Liver (tissue), 9 donors: Measurements from ENCODE around the gene DISP3. TPM values are rescaled to one million over a fixed set of nuclear protein-coding genes. Genes with fewer than 3 reads are reported as not detected.

Experiments
- DNase-seq: peaks from one replicate; pipeline ENCODE4 v3.0.0-alpha.2; 2017; ENCODE audit warnings: low spot score
- H3K27ac ChIP-seq, 2 donors: one replicate each; pipeline ENCODE4 v1.7.0; 2013; ENCODE audit warnings: inconsistent platforms in 2 of 2, low read length in 2 of 2, control low read depth in 1 of 2, low read depth in 1 of 2, mild to moderate bottlenecking in 1 of 2
- H3K27me3 ChIP-seq, 4 donors: one replicate each; pipeline versions ENCODE4 v1.6.1 to v1.7.0; 2013; ENCODE audit warnings: low read length in 3 of 4, inconsistent platforms in 1 of 4, mild to moderate bottlenecking in 1 of 4, moderate library complexity in 1 of 4; ENCODE audit not compliant: control insufficient read depth in 4 of 4, insufficient read depth in 4 of 4
- H3K36me3 ChIP-seq, 4 donors: one replicate each; pipeline versions ENCODE4 v1.6.1 to v1.7.0; 2013; ENCODE audit warnings: low read length in 3 of 4, mild to moderate bottlenecking in 3 of 4, low read depth in 1 of 4, moderate library complexity in 1 of 4; ENCODE audit not compliant: control insufficient read depth in 4 of 4, insufficient read depth in 3 of 4
- H3K4me1 ChIP-seq, 4 donors: one replicate each; pipeline versions ENCODE4 v1.6.1 to v1.7.0; 2013; ENCODE audit warnings: low read length in 3 of 4, mild to moderate bottlenecking in 3 of 4, moderate library complexity in 1 of 4; ENCODE audit not compliant: control insufficient read depth in 4 of 4, insufficient read depth in 4 of 4
- H3K4me3 ChIP-seq, 3 donors: one replicate each; pipeline versions ENCODE4 v1.6.1 to v1.7.0; 2013; ENCODE audit warnings: low read length in 3 of 3, control low read depth in 1 of 3, low read depth in 1 of 3, mild to moderate bottlenecking in 1 of 3
- H3K9ac ChIP-seq, 2 donors: one replicate each; pipeline ENCODE4 v1.7.0; 2013; ENCODE audit warnings: low read length in 2 of 2, mild to moderate bottlenecking in 2 of 2, moderate library complexity in 2 of 2, control low read depth in 1 of 2, low read depth in 1 of 2
- H3K9me3 ChIP-seq, 4 donors: one replicate each; pipeline versions ENCODE4 v1.6.1 to v1.7.0; 2013; ENCODE audit warnings: low read length in 3 of 4; ENCODE audit not compliant: control insufficient read depth in 4 of 4
- EGR1 ChIP-seq, 2 donors: IDR thresholded peaks; 2 replicates each; pipeline ENCODE4 v1.6.1; 2016 to 2018; ENCODE audit warnings: antibody characterized with exemption in 2 of 2, low read depth in 2 of 2
- FOXA1 ChIP-seq: IDR thresholded peaks from 2 replicates; pipeline ENCODE4 v1.6.1; 2016; ENCODE audit warnings: antibody characterized with exemption
- FOXA2 ChIP-seq: IDR thresholded peaks from 2 replicates; pipeline ENCODE4 v1.6.1; 2016; ENCODE audit warnings: antibody characterized with exemption
- GABPA ChIP-seq, 2 donors: IDR thresholded peaks in 1 of 2; conservative IDR thresholded peaks in 1 of 2; 2 replicates each; pipeline ENCODE4 v1.6.1; 2016; ENCODE audit warnings: antibody characterized with exemption in 2 of 2, mild to moderate bottlenecking in 1 of 2, moderate library complexity in 1 of 2
- HNF4A ChIP-seq, 2 donors: conservative IDR thresholded peaks; 2 replicates each; pipeline ENCODE4 v1.6.1; 2016; ENCODE audit warnings: antibody characterized with exemption in 2 of 2, mild to moderate bottlenecking in 2 of 2
- HNF4G ChIP-seq: IDR thresholded peaks from 2 replicates; pipeline ENCODE4 v1.6.1; 2016; ENCODE audit warnings: antibody characterized with exemption
- NR2F2 ChIP-seq: IDR thresholded peaks from 2 replicates; pipeline ENCODE4 v1.6.1; 2016; ENCODE audit warnings: antibody characterized with exemption
- RAD21 ChIP-seq, 2 donors: IDR thresholded peaks; 2 replicates each; pipeline ENCODE4 v1.6.1; 2016; ENCODE audit warnings: antibody characterized with exemption in 2 of 2, mild to moderate bottlenecking in 2 of 2
- RXRA ChIP-seq, 2 donors: IDR thresholded peaks; 2 replicates each; pipeline ENCODE4 v1.6.1; 2017 to 2018; ENCODE audit warnings: antibody characterized with exemption in 2 of 2, mild to moderate bottlenecking in 1 of 2
- SP1 ChIP-seq: IDR thresholded peaks from 2 replicates; pipeline ENCODE4 v1.6.1; 2018; ENCODE audit warnings: antibody characterized with exemption, mild to moderate bottlenecking
- YY1 ChIP-seq: IDR thresholded peaks from 2 replicates; pipeline ENCODE4 v1.6.1; 2016; ENCODE audit warnings: antibody characterized with exemption, mild to moderate bottlenecking
- WGBS: extraction: QIAGEN DNeasy Blood & Tissue Kit; methylation state at CpG from one replicate; pipeline ENCODE4 v1.1.7; 2013; 5-methylcytosine and 5-hydroxymethylcytosine counted together
- polyA plus RNA-seq, 2 donors: library from polyadenylated mRNA; stranded (reverse) in 1 of 2; unstranded in 1 of 2; fragments of 200-250 nt in 1 of 2; fragments of >200 nt in 1 of 2; fragmentation: Nextera tagmentation in 1 of 2; extraction: Ambion mirVana in 1 of 2; gene quantifications; one replicate each; pipeline versions ENCODE4 v1.2.1 to v1.2.3, GENCODE V29; 2013 to 2015
- total RNA-seq, 2 donors: library from RNA; depleted of rRNA; stranded (reverse); fragments of >200 nt; gene quantifications; one replicate each; pipeline ENCODE4 v1.2.3, GENCODE V29; 2014
- TF ChIP-seq, protein P1 (sequence below): IDR thresholded peaks from 2 replicates; pipeline ENCODE4 v1.6.1; 2016; ENCODE audit warnings: antibody characterized with exemption
- TF ChIP-seq, protein P2 (sequence below): IDR thresholded peaks from 2 replicates; pipeline ENCODE4 v1.6.1; 2016; ENCODE audit warnings: antibody characterized with exemption
- TF ChIP-seq, protein P3 (sequence below): IDR thresholded peaks from 2 replicates; pipeline ENCODE4 v1.6.1; 2016; ENCODE audit warnings: antibody characterized with exemption
- TF ChIP-seq, protein P4 (sequence below): IDR thresholded peaks from 2 replicates; pipeline ENCODE4 v1.6.1; 2016; ENCODE audit warnings: antibody characterized with exemption, mild to moderate bottlenecking
- TF ChIP-seq, protein P5 (sequence below): fragments of 150-350 bp; IDR thresholded peaks from 2 replicates; pipeline ENCODE4 v1.5.1; 2017; ENCODE audit warnings: improper control_type of control experiment, low read depth, low read length; ENCODE audit not compliant: missing input control
- donor health status: healthy.
- donor health status: healthy.
- donor health status: healthy.
- donor health status: healthy.
- donor health status: healthy.

DISP3 gene
- total and polyA plus RNA-seq, 4 donors = 0.02 to 0.08 TPM; not detected in 2

DNA sequence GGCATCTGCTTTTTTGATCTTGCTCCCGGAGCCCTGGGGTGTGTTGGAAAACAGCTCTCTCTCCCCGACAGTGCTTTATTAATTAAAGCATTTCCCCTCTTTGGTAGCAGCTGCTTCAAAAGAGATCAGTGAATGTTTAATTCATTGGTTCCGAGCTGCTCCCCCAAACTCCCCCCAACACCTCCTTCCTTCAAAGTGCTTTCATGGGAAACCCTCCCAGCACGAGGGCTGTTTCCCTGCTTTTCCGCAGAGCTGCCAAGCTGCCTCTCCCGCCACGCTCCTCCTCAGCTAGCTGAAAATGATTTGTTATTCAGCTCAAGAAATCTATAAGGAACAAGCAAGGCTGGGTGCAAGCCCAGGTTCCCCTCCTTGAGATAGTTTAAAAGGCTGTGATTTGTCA lies 40.0 kb upstream of the DISP3 start (continued):
- no peak for TF ChIP-seq NR2F2

DNA sequence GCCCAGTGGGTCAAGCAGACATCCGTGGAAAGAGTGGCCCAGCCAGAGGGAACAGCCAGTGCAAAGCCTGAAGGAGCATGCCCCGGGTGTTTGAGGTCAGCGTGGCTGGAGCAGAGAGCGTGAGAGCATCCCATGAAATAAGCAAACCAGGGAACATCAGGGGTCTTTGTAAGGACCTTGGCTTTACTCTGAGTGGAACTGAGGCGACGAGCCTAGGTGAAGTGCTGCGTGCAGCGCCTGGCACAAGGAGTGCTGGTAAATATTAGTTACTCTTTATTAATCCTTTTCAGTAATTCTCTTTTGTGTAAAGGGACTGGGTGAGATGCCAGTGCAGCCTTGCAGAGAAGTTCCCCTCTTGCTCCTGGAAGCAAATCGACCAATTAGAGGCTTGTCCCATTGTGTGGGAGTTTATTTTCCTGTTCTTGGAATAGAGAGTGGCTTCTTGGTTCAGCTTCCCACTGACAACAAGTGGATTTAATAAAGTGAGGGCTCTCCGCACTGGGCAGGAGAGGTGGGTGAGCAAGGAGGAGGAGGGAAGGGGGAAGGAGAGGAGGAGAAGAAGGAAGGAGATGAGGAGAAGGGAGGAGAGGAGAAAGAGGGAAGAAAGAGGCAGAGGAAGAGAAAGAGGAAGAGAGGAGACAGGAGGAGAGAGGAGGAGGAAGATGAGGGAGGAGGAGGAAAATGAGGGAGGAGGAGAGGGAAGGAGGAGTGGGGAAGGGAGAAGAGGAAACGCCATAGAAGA lies 37.6 kb upstream of the DISP3 start:
- no peak overlapping the region for H3K9ac ChIP-seq
- no peaks in the 10 kb centered on the region for H3K9me3 ChIP-seq
- H3K27ac ChIP-seq = no peak overlapping the region
- WGBS = 61% methylated on average over 11 of the region's 11 CpGs
- no peaks in the 10 kb centered on the region for H3K36me3 ChIP-seq
- no peak for DNase-seq
- no peak overlapping the region for H3K4me3 ChIP-seq
- peaks cover 0 to 3% (median under 1%) of the 10 kb centered on the region in 4 donors for H3K27me3 ChIP-seq
- no peaks in the 10 kb centered on the region for H3K4me1 ChIP-seq
- TF ChIP-seq, protein P1, sequence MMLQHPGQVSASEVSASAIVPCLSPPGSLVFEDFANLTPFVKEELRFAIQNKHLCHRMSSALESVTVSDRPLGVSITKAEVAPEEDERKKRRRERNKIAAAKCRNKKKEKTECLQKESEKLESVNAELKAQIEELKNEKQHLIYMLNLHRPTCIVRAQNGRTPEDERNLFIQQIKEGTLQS = no peak
- TF ChIP-seq FOXA2 (no peak), HNF4G (no peak), NR2F2 (no peak), GABPA (IDR thresholded peaks at IDR 0.05 in 1 of 2, conservative IDR thresholded peaks at IDR 0.05 in 1 of 2) (no peak), FOXA1 (no peak), RAD21 (IDR thresholded peaks at IDR 0.05) (no peak), SP1 (no peak), RXRA (IDR thresholded peaks at IDR 0.05) (no peak)
- TF ChIP-seq, protein P2, sequence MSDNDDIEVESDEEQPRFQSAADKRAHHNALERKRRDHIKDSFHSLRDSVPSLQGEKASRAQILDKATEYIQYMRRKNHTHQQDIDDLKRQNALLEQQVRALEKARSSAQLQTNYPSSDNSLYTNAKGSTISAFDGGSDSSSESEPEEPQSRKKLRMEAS = no peak
- TF ChIP-seq, protein P3, sequence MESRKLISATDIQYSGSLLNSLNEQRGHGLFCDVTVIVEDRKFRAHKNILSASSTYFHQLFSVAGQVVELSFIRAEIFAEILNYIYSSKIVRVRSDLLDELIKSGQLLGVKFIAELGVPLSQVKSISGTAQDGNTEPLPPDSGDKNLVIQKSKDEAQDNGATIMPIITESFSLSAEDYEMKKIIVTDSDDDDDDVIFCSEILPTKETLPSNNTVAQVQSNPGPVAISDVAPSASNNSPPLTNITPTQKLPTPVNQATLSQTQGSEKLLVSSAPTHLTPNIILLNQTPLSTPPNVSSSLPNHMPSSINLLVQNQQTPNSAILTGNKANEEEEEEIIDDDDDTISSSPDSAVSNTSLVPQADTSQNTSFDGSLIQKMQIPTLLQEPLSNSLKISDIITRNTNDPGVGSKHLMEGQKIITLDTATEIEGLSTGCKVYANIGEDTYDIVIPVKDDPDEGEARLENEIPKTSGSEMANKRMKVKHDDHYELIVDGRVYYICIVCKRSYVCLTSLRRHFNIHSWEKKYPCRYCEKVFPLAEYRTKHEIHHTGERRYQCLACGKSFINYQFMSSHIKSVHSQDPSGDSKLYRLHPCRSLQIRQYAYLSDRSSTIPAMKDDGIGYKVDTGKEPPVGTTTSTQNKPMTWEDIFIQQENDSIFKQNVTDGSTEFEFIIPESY = no peak

DNA sequence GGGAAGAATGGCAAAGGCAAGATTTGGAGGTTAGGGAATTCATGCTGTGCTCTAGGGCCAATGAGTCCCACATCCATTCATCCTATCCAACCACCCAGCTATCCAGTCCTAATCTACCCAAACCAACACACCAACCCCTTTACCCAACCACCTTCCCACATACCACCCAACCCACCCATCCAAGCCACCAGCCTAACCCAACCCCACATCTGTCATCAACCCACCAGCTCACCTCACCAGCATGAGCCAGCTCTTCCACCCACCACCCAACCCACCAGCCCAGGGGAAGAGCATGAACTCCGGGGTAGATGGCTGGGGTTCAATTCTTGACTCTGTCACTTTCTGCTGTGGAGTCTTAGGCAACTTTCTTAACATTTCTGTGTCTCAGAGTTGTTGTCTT lies 35.9 kb upstream of the DISP3 start:
- Histone ChIP-seq H3K27me3 (peaks cover 0 to 7% (median 2%) of the 10 kb centered on the region in 4 donors), H3K36me3 (no peaks in the 10 kb centered on the region), H3K9me3 (no peaks in the 10 kb centered on the region), H3K4me3 (no peak overlapping the region), H3K4me1 (no peaks in the 10 kb centered on the region), H3K9ac (no peak overlapping the region), H3K27ac (no peak overlapping the region)
- no peak for DNase-seq
- 76% methylated on average over 1 of the region's 1 CpG for WGBS
- TF ChIP-seq, protein P1 = no peak
- TF ChIP-seq RAD21 (IDR thresholded peaks at IDR 0.05) = no peak
- no peak for TF ChIP-seq EGR1 (IDR thresholded peaks at IDR 0.05; ENCODE audit: low read depth in 2 of 2)
- TF ChIP-seq FOXA2 = no peak
- TF ChIP-seq YY1 = no peak
- no peak for TF ChIP-seq HNF4A (conservative IDR thresholded peaks at IDR 0.05)
- TF ChIP-seq RXRA (IDR thresholded peaks at IDR 0.05) = no peak
- TF ChIP-seq, protein P4, sequence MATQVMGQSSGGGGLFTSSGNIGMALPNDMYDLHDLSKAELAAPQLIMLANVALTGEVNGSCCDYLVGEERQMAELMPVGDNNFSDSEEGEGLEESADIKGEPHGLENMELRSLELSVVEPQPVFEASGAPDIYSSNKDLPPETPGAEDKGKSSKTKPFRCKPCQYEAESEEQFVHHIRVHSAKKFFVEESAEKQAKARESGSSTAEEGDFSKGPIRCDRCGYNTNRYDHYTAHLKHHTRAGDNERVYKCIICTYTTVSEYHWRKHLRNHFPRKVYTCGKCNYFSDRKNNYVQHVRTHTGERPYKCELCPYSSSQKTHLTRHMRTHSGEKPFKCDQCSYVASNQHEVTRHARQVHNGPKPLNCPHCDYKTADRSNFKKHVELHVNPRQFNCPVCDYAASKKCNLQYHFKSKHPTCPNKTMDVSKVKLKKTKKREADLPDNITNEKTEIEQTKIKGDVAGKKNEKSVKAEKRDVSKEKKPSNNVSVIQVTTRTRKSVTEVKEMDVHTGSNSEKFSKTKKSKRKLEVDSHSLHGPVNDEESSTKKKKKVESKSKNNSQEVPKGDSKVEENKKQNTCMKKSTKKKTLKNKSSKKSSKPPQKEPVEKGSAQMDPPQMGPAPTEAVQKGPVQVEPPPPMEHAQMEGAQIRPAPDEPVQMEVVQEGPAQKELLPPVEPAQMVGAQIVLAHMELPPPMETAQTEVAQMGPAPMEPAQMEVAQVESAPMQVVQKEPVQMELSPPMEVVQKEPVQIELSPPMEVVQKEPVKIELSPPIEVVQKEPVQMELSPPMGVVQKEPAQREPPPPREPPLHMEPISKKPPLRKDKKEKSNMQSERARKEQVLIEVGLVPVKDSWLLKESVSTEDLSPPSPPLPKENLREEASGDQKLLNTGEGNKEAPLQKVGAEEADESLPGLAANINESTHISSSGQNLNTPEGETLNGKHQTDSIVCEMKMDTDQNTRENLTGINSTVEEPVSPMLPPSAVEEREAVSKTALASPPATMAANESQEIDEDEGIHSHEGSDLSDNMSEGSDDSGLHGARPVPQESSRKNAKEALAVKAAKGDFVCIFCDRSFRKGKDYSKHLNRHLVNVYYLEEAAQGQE = no peak
- TF ChIP-seq SP1 = no peak
- TF ChIP-seq, protein P5, sequence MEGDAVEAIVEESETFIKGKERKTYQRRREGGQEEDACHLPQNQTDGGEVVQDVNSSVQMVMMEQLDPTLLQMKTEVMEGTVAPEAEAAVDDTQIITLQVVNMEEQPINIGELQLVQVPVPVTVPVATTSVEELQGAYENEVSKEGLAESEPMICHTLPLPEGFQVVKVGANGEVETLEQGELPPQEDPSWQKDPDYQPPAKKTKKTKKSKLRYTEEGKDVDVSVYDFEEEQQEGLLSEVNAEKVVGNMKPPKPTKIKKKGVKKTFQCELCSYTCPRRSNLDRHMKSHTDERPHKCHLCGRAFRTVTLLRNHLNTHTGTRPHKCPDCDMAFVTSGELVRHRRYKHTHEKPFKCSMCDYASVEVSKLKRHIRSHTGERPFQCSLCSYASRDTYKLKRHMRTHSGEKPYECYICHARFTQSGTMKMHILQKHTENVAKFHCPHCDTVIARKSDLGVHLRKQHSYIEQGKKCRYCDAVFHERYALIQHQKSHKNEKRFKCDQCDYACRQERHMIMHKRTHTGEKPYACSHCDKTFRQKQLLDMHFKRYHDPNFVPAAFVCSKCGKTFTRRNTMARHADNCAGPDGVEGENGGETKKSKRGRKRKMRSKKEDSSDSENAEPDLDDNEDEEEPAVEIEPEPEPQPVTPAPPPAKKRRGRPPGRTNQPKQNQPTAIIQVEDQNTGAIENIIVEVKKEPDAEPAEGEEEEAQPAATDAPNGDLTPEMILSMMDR = no peak
- no peak for TF ChIP-seq GABPA (IDR thresholded peaks at IDR 0.05 in 1 of 2, conservative IDR thresholded peaks at IDR 0.05 in 1 of 2)
- TF ChIP-seq, protein P3 = no peak
- TF ChIP-seq HNF4G = no peak
